Esophagus muscularis mucosa (tissue), 3 donors: ENCODE results near the gene PSAP.
A peak's percentile ranks its signal among the peaks of the same experiment; 100 is the strongest.

ENCODE experiments used
- CTCF ChIP-seq, 3 experiments: fragments of 200-600 bp in 2 of 3; fragments of 450-650 bp in 1 of 3; sonication (generic) in 2 of 3; IDR thresholded peaks; one replicate each; pipeline ENCODE4 v1.5.1; 2017 to 2019; ENCODE audit warnings: antibody characterized with exemption in 3 of 3, mild to moderate bottlenecking in 2 of 3, moderate library complexity in 1 of 3
- POLR2AphosphoS5 ChIP-seq, 2 donors: sonication (generic); formaldehyde crosslinking; IDR thresholded peaks; one replicate each; pipeline ENCODE4 v1.6.1; 2017; ENCODE audit warnings: antibody characterized with exemption in 2 of 2

- TF ChIP-seq POLR2AphosphoS5 (IDR thresholded peaks at IDR 0.05) (peak in 1 of 2 donors; percentile 2), CTCF (IDR thresholded peaks at IDR 0.05) (no peak)
Observed at GRCh38 chr10:71767420-71768035, 83.5 kb downstream of the PSAP start.
